Ishikawa (cell line): ENCODE results near the gene TMEM50A.

Experiments
- CEBPB ChIP-seq: IDR thresholded peaks from 2 replicates; pipeline ENCODE4 v1.6.1; 2012
- CREB1 ChIP-seq: IDR thresholded peaks from 2 replicates; pipeline ENCODE4 v1.6.1; 2012; ENCODE audit warnings: low read depth
- EGR1 ChIP-seq: IDR thresholded peaks from 2 replicates; pipeline ENCODE4 v1.6.1; 2012
- EP300 ChIP-seq: IDR thresholded peaks from 2 replicates; pipeline ENCODE4 v1.6.1; 2012; ENCODE audit warnings: borderline replicate concordance
- FOXM1 ChIP-seq: IDR thresholded peaks from 2 replicates; pipeline ENCODE4 v1.6.1; 2012; ENCODE audit warnings: low read depth, borderline replicate concordance
- NFIC ChIP-seq: IDR thresholded peaks from 2 replicates; pipeline ENCODE4 v1.6.1; 2012
- RAD21 ChIP-seq: IDR thresholded peaks from 2 replicates; pipeline ENCODE4 v1.6.1; 2012; ENCODE audit warnings: low read depth
- REST ChIP-seq: IDR thresholded peaks from 2 replicates; pipeline ENCODE4 v1.6.1; 2012; ENCODE audit warnings: low read depth, mild to moderate bottlenecking
- TAF1 ChIP-seq: IDR thresholded peaks from 2 replicates; pipeline ENCODE4 v1.6.1; 2012; ENCODE audit warnings: low read depth, mild to moderate bottlenecking
- TCF12 ChIP-seq: IDR thresholded peaks from 2 replicates; pipeline ENCODE4 v1.6.1; 2012; ENCODE audit warnings: low read depth
- TEAD4 ChIP-seq: IDR thresholded peaks from 2 replicates; pipeline ENCODE4 v1.6.1; 2012
- YY1 ChIP-seq: IDR thresholded peaks from 2 replicates; pipeline ENCODE4 v1.6.1; 2012; ENCODE audit warnings: low read depth
- ZBTB7A ChIP-seq: IDR thresholded peaks from 2 replicates; pipeline ENCODE4 v1.6.1; 2012; ENCODE audit warnings: low read depth
- TF ChIP-seq, protein P1 (sequence below): IDR thresholded peaks from 2 replicates; pipeline ENCODE4 v1.6.1; 2012
- TF ChIP-seq, protein P2 (sequence below): IDR thresholded peaks from 2 replicates; pipeline ENCODE4 v1.6.1; 2012

The TMEM50A gene

GRCh38 chr1:25343872-25344271 is 5.7 kb downstream of the TMEM50A start:
- TF ChIP-seq TAF1, result no peak
- TF ChIP-seq, protein P1, sequence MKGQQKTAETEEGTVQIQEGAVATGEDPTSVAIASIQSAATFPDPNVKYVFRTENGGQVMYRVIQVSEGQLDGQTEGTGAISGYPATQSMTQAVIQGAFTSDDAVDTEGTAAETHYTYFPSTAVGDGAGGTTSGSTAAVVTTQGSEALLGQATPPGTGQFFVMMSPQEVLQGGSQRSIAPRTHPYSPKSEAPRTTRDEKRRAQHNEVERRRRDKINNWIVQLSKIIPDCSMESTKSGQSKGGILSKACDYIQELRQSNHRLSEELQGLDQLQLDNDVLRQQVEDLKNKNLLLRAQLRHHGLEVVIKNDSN, result no peak
- TF ChIP-seq TCF12, result no peak
- no peak for TF ChIP-seq EP300
- TF ChIP-seq NFIC, result no peak
- no peak for TF ChIP-seq CREB1
- TF ChIP-seq REST, result no peak
- TF ChIP-seq, protein P2, sequence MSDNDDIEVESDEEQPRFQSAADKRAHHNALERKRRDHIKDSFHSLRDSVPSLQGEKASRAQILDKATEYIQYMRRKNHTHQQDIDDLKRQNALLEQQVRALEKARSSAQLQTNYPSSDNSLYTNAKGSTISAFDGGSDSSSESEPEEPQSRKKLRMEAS, result no peak
- TF ChIP-seq CEBPB, result no peak
- TF ChIP-seq ZBTB7A, result no peak
- TF ChIP-seq YY1, result no peak
- TF ChIP-seq FOXM1, result no peak
- TF ChIP-seq RAD21, result no peak
- TF ChIP-seq EGR1, result no peak
- TF ChIP-seq TEAD4, result no peak

GRCh38 chr1:25347556-25347955 is 9.4 kb downstream of the TMEM50A start:
- TF ChIP-seq TCF12, result no peak
- no peak for TF ChIP-seq CEBPB
- no peak for TF ChIP-seq CREB1
- TF ChIP-seq, protein P2, result no peak
- TF ChIP-seq RAD21, result no peak
- TF ChIP-seq, protein P1, result no peak
- no peak for TF ChIP-seq REST
- TF ChIP-seq TEAD4, result no peak
- TF ChIP-seq EGR1, result no peak
- no peak for TF ChIP-seq ZBTB7A
- no peak for TF ChIP-seq YY1
- no peak for TF ChIP-seq TAF1
- TF ChIP-seq EP300, result no peak
- no peak for TF ChIP-seq FOXM1
- TF ChIP-seq NFIC, result no peak

DNA sequence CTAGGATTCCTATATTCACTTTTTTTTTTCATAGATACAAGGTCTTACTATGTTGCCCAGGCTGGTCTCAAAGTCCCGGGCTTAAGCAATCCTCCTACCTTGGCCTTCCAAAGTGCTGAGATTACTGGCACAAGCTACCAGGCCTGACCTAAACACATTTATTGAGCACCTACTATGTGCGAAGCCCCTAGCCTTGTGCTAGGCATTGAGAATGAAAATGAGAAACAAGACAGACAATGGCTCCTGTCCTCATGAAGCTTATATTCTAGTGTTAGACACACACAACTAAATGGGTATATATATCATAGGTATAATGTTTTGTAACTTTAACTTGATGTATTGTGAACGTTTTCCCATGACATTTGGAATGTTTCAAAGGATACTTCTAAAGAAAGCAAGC is 11.5 kb downstream of the TMEM50A start:
- TF ChIP-seq, protein P2, result no peak
- TF ChIP-seq TEAD4 (no peak), EP300 (no peak), TAF1 (no peak), NFIC (no peak), FOXM1 (no peak)

- TF ChIP-seq CEBPB (no peak), EP300 (no peak), RAD21 (no peak), TAF1 (no peak)
These were observed 17.8 kb downstream of the TMEM50A start for GRCh38 chr1:25355841-25356395.

GRCh38 chr1:25356441-25356840 is 18.3 kb downstream of the TMEM50A start:
- TF ChIP-seq EGR1, result no peak
- TF ChIP-seq, protein P1, result no peak
- TF ChIP-seq EP300, result no peak

- no peak for TF ChIP-seq FOXM1
- TF ChIP-seq NFIC, result no peak
- no peak for TF ChIP-seq REST
- TF ChIP-seq CEBPB, result no peak
- TF ChIP-seq, protein P1, result no peak
- no peak for TF ChIP-seq YY1
- TF ChIP-seq EP300, result no peak
- no peak for TF ChIP-seq TAF1
- no peak for TF ChIP-seq ZBTB7A
- no peak for TF ChIP-seq TEAD4
- TF ChIP-seq, protein P2, result no peak
- no peak for TF ChIP-seq EGR1
- no peak for TF ChIP-seq RAD21
- TF ChIP-seq TCF12, result no peak
- no peak for TF ChIP-seq CREB1
These were observed 18.7 kb downstream of the TMEM50A start for GRCh38 chr1:25356848-25357247.
